ENCODE data around the gene KRT2. TPM values are rescaled to one million over a fixed set of nuclear protein-coding genes. Genes with fewer than 3 reads are reported as not detected.

Gene KRT2
- total RNA-seq, 1 donor from 2014 or later = not detected

GRCh38 chr12:52697058-52697582, 45.1 kb upstream of the KRT2 start:
- DNase-seq (ENCODE audit: low read depth) = no peak
- TF ChIP-seq CTCF (IDR thresholded peaks at IDR 0.05; ENCODE audit: insufficient read depth, low read length, severe bottlenecking) = no peak
- H3K27me3 ChIP-seq (ENCODE audit: control insufficient read depth, insufficient read depth, low read length) = peaks cover 14% of the 10 kb centered on the region
- H3K36me3 ChIP-seq (ENCODE audit: control insufficient read depth, insufficient read depth, low read length) = no peaks in the 10 kb centered on the region
- H3K4me3 ChIP-seq (ENCODE audit: low read depth, low read length) = no peak overlapping the region
- no peak for FAIRE-seq

GRCh38 chr12:52696588-52696987, 44.6 kb upstream of the KRT2 start:
- no peaks in the 10 kb centered on the region for H3K36me3 ChIP-seq (ENCODE audit: control insufficient read depth, insufficient read depth, low read length)
- H3K27me3 ChIP-seq (ENCODE audit: control insufficient read depth, insufficient read depth, low read length) = peaks cover 15% of the 10 kb centered on the region
- no peak overlapping the region for H3K4me3 ChIP-seq (ENCODE audit: low read depth, low read length)
- DNase-seq (ENCODE audit: low read depth) (no peak), FAIRE-seq (no peak)
- TF ChIP-seq CTCF (IDR thresholded peaks at IDR 0.05; ENCODE audit: insufficient read depth, low read length, severe bottlenecking) = no peak

GRCh38 chr12:52695039-52695438, 43.0 kb upstream of the KRT2 start:
- no peaks in the 10 kb centered on the region for H3K36me3 ChIP-seq (ENCODE audit: control insufficient read depth, insufficient read depth, low read length)
- H3K4me3 ChIP-seq (ENCODE audit: low read depth, low read length) = no peak overlapping the region
- FAIRE-seq (no peak), DNase-seq (ENCODE audit: low read depth) (no peak)
- no peak for TF ChIP-seq CTCF (IDR thresholded peaks at IDR 0.05; ENCODE audit: insufficient read depth, low read length, severe bottlenecking)
- H3K27me3 ChIP-seq (ENCODE audit: control insufficient read depth, insufficient read depth, low read length) = peaks cover 10% of the 10 kb centered on the region

- H3K4me3 ChIP-seq (ENCODE audit: low read depth, low read length) = no peak overlapping the region
- no peak for DNase-seq (ENCODE audit: low read depth)
- no peak for TF ChIP-seq CTCF (IDR thresholded peaks at IDR 0.05; ENCODE audit: insufficient read depth, low read length, severe bottlenecking)
- H3K36me3 ChIP-seq (ENCODE audit: control insufficient read depth, insufficient read depth, low read length) = no peaks in the 10 kb centered on the region
- peaks cover 9% of the 10 kb centered on the region for H3K27me3 ChIP-seq (ENCODE audit: control insufficient read depth, insufficient read depth, low read length)
- FAIRE-seq = no peak
Observed at GRCh38 chr12:52694151-52694550, 42.1 kb upstream of the KRT2 start.

GRCh38 chr12:52693261-52693660, 41.2 kb upstream of the KRT2 start:
- Histone ChIP-seq H3K27me3 (ENCODE audit: control insufficient read depth, insufficient read depth, low read length) (peaks cover 9% of the 10 kb centered on the region), H3K36me3 (ENCODE audit: control insufficient read depth, insufficient read depth, low read length) (no peaks in the 10 kb centered on the region), H3K4me3 (ENCODE audit: low read depth, low read length) (no peak overlapping the region)
- FAIRE-seq (no peak), DNase-seq (ENCODE audit: low read depth) (no peak)
- TF ChIP-seq CTCF (IDR thresholded peaks at IDR 0.05; ENCODE audit: insufficient read depth, low read length, severe bottlenecking) = no peak

- Histone ChIP-seq H3K4me3 (ENCODE audit: low read depth, low read length) (no peak overlapping the region), H3K36me3 (ENCODE audit: control insufficient read depth, insufficient read depth, low read length) (no peaks in the 10 kb centered on the region), H3K27me3 (ENCODE audit: control insufficient read depth, insufficient read depth, low read length) (peaks cover 9% of the 10 kb centered on the region)
- DNase-seq (ENCODE audit: low read depth) (no peak), FAIRE-seq (no peak)
- no peak for TF ChIP-seq CTCF (IDR thresholded peaks at IDR 0.05; ENCODE audit: insufficient read depth, low read length, severe bottlenecking)
Observed at GRCh38 chr12:52692254-52692653, 40.2 kb upstream of the KRT2 start.

Data from bronchial epithelial cell (primary cell).